ENCODE results near the gene ARHGEF12.

- no peak for TF ChIP-seq RAD21 (IDR thresholded peaks at IDR 0.05; ENCODE audit: low read depth)
- no peak for TF ChIP-seq MAX (IDR thresholded peaks at IDR 0.05)
- TF ChIP-seq CEBPB (IDR thresholded peaks at IDR 0.05): no peak
- TF ChIP-seq FOXM1 (IDR thresholded peaks at IDR 0.05; ENCODE audit: borderline replicate concordance, low read depth): no peak
- TF ChIP-seq YY1 (IDR thresholded peaks at IDR 0.05; ENCODE audit: low read depth): no peak
- TF ChIP-seq TEAD4 (IDR thresholded peaks at IDR 0.05): no peak
- TF ChIP-seq EGR1 (IDR thresholded peaks at IDR 0.05): no peak
- TF ChIP-seq EP300 (IDR thresholded peaks at IDR 0.05; ENCODE audit: borderline replicate concordance): no peak
- no peak for TF ChIP-seq TAF1 (IDR thresholded peaks at IDR 0.05; ENCODE audit: low read depth)
- TF ChIP-seq USF1 (IDR thresholded peaks at IDR 0.05): no peak
These were observed 9.3 kb upstream of the ARHGEF12 start for GRCh38 chr11:120326845-120327281.

Data from Ishikawa (cell line).